K562 (cell line): ENCODE measurements around the gene PRDM16.

Experiments used
- GMEB1 ChIP-seq: fragments of 250-450 bp; sonication (Bioruptor Pico); IDR thresholded peaks from 2 replicates; pipeline ENCODE4 v1.4.0; 2020; ENCODE audit warnings: mild to moderate bottlenecking
- KLF16 ChIP-seq: IDR thresholded peaks from 2 replicates; pipeline ENCODE4 v1.6.1; 2016; ENCODE audit warnings: antibody characterized with exemption
- MYC ChIP-seq, 2 experiments: fragments of 250-450 bp in 1 of 2; sonication (Bioruptor Pico) in 1 of 2; IDR thresholded peaks; 2 replicates each; pipeline versions ENCODE4 v1.5.1 to v1.6.1; 2012 to 2021; ENCODE audit warnings: low read depth in 2 of 2, borderline replicate concordance in 1 of 2, improper control_type of control experiment in 1 of 2, low read length in 1 of 2, mild to moderate bottlenecking in 1 of 2, moderate library complexity in 1 of 2
- NBN ChIP-seq: fragments of 450-650 bp; IDR thresholded peaks from 2 replicates; pipeline ENCODE4 v1.6.1; 2016; ENCODE audit warnings: low read depth, mild to moderate bottlenecking
- NR3C1 ChIP-seq: sonication (generic); formaldehyde crosslinking; IDR thresholded peaks from 2 replicates; pipeline ENCODE4 v1.8.1; 2022; ENCODE audit warnings: missing genetic modification reagents
- POLR2A ChIP-seq: fragments of 450-650 bp; conservative IDR thresholded peaks from 2 replicates; pipeline ENCODE4 v1.6.1; 2016
- POLR2AphosphoS5 ChIP-seq: IDR thresholded peaks from 2 replicates; pipeline ENCODE4 v1.6.1; 2011; ENCODE audit warnings: mild to moderate bottlenecking, low read depth, low read length, moderate library complexity; ENCODE audit not compliant: control insufficient read depth, insufficient read depth
- RFX5 ChIP-seq: IDR thresholded peaks from 2 replicates; pipeline ENCODE4 v1.6.1; 2011; ENCODE audit warnings: low read depth, mild to moderate bottlenecking, improper control_type of control experiment, low read length

- TF ChIP-seq NBN (no peak), KLF16 (no peak), POLR2AphosphoS5 (no peak), RFX5 (no peak), GMEB1 (CRISPR knock-in tag) (no peak), POLR2A (no peak), NR3C1 (CRISPR knock-in tag) (no peak), MYC (IDR thresholded peaks at IDR 0.05; ENCODE audit: low read depth, low read length) (no peak), MYC (CRISPR knock-in tag; IDR thresholded peaks at IDR 0.05; ENCODE audit: borderline replicate concordance, low read depth) (no peak)
Measured at GRCh38 chr1:3099861-3100260, 30.9 kb downstream of the PRDM16 start.
